GM06990 (cell line): Measurements from ENCODE around the gene RGS17.

Source experiments
- DNase-seq: peaks from one replicate; pipeline ENCODE4 v3.0.0-alpha.2; 2011; ENCODE audit not compliant: insufficient read length; ENCODE audit errors: extremely low read depth
- H3K27me3 ChIP-seq: replicated peaks from 2 replicates; pipeline ENCODE4 v1.6.0; 2011; ENCODE audit warnings: low read length; ENCODE audit not compliant: control insufficient read depth, insufficient read depth
- H3K36me3 ChIP-seq: 2 replicates; pipeline ENCODE4 v1.5.1; 2011; ENCODE audit warnings: low read length; ENCODE audit not compliant: control insufficient read depth, insufficient read depth
- H3K4me3 ChIP-seq: replicated peaks from 2 replicates; pipeline ENCODE4 v1.5.1; 2011; ENCODE audit warnings: low read depth, mild to moderate bottlenecking, control low read depth, low read length
- TF ChIP-seq, protein P1 (sequence below): IDR thresholded peaks from 2 replicates; pipeline ENCODE4 v1.5.1; 2011; ENCODE audit warnings: low read length, control low read depth, mild to moderate bottlenecking, inconsistent platforms; ENCODE audit not compliant: insufficient read depth, poor library complexity, severe bottlenecking

Gene RGS17

DNA sequence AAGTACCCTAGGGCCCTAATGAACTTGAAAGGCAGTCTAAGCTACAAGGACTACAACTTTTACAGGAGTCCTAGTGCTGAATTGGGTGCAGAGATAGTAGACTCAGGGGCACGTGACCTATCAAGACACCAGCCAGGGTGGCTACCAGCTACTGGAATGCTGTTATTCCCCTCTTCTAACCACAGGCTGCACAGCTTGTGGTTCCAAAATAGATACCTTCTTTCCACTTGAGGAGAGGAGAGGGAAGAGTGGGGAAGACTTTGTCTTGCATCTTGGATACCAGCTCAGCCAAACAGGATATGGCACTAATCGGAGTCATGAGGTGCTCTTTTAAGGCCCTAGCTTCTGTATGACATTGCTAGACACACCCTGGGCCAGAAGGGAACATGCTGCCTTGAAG lies 68.6 kb downstream of the RGS17 start:
- H3K4me3 ChIP-seq = no peak overlapping the region
- DNase-seq = no peak
- H3K36me3 ChIP-seq = no peaks in the 10 kb centered on the region
- TF ChIP-seq, protein P1, sequence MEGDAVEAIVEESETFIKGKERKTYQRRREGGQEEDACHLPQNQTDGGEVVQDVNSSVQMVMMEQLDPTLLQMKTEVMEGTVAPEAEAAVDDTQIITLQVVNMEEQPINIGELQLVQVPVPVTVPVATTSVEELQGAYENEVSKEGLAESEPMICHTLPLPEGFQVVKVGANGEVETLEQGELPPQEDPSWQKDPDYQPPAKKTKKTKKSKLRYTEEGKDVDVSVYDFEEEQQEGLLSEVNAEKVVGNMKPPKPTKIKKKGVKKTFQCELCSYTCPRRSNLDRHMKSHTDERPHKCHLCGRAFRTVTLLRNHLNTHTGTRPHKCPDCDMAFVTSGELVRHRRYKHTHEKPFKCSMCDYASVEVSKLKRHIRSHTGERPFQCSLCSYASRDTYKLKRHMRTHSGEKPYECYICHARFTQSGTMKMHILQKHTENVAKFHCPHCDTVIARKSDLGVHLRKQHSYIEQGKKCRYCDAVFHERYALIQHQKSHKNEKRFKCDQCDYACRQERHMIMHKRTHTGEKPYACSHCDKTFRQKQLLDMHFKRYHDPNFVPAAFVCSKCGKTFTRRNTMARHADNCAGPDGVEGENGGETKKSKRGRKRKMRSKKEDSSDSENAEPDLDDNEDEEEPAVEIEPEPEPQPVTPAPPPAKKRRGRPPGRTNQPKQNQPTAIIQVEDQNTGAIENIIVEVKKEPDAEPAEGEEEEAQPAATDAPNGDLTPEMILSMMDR = no peak
- H3K27me3 ChIP-seq = no peaks in the 10 kb centered on the region

DNA sequence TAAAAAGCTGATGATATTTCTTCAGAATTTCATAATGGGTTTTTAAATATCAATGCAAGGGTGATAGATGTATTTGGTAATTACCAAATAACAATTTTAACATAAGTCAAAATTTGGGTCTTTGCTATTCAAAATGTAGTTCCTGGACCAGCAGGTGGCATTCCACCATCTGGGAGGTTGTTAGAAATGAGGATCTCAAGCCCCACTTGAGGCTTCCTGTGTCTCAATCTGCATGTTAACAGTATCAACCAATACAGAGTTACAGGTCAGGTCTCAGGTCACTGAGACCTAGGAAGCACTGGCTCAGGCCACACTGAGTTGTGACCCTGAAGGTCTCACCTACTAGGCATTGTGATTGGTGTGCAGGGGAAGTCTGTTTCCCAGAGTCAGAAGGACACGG lies 71.3 kb downstream of the RGS17 start:
- DNase-seq = no peak
- no peaks in the 10 kb centered on the region for H3K27me3 ChIP-seq
- TF ChIP-seq, protein P1 = peak; percentile 14
- H3K36me3 ChIP-seq = no peaks in the 10 kb centered on the region
- no peak overlapping the region for H3K4me3 ChIP-seq

DNA sequence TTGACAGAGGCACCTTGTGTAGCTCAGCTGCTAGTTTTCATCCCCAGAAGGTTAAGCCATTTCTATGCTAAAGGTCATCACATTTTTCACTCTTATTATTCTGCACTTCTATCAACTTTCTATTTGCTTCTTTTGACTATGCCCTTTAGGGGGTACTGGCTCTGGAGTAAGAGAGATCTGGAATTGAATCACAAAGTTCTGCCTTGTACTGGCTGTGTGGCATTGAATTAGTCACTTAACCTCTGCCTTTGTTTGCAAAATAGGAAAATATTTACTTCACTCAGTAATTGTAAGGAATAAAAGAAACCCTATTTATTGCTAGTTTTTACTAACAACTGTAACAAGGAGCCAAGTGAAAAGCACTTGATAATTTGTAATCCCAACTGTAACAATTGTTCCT lies 71.8 kb downstream of the RGS17 start:
- no peaks in the 10 kb centered on the region for H3K36me3 ChIP-seq
- DNase-seq = no peak
- H3K27me3 ChIP-seq = no peaks in the 10 kb centered on the region
- TF ChIP-seq, protein P1 = no peak
- H3K4me3 ChIP-seq = no peak overlapping the region

DNA sequence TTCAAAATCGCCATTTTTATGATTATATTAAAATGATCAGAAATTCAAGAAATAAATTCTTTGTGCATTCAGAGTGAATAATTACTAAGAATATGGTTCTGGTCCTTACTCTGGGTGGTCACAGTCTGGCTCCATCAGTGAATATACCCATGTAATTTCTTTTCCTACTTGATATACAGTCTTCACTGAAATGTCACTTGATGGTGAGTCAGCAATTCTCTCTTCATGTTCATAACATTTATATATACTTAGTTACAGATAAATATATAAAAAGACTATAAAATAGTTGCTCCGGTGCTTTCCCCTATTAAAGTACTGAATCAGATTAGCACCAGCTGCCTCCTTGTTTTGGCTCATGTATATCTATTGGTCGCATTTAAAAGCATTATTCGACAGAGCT lies 72.2 kb downstream of the RGS17 start:
- Histone ChIP-seq H3K36me3 (no peaks in the 10 kb centered on the region), H3K27me3 (no peaks in the 10 kb centered on the region), H3K4me3 (no peak overlapping the region)
- no peak for DNase-seq
- TF ChIP-seq, protein P1 = no peak

DNA sequence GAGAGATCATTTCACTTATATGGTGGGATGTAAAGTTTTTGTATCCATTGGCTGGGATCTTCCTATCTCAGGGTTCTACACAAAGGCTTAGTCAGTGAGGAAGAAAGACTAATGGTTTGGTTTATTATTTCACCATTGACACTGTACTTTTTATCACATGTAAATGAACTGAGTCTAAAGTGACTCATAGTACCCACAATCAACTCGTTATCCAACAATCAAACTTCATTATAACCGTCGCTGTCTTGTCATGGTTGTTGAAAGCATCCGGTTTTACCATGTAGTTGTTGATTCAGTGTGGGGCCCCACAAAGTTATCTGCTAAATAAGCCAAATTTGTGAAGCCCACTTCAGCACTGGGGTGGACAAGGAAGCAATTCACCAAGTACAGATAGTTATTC lies 72.8 kb downstream of the RGS17 start:
- TF ChIP-seq, protein P1 = no peak
- DNase-seq = no peak
- H3K27me3 ChIP-seq = no peaks in the 10 kb centered on the region
- H3K4me3 ChIP-seq = no peak overlapping the region
- no peaks in the 10 kb centered on the region for H3K36me3 ChIP-seq

DNA sequence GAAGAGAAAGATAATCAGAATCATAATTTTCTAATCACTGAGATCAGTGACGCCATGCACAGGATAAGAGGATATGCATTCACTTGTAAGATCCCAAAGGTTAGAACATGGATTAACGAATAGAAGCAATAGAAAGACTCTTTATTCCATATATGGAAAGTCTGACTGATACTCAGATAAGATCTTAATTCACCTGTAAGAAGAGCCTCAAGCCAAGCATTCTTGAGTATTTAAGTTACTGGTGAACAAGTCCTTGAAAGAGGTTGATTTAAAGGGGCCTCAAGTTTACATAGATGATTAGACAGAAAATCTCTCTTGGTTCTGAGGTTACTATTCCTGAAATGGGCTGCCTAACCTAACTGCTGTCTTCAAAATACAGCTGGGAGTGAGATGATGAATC lies 74.8 kb downstream of the RGS17 start:
- Histone ChIP-seq H3K36me3 (no peaks in the 10 kb centered on the region), H3K4me3 (no peak overlapping the region), H3K27me3 (no peaks in the 10 kb centered on the region)
- TF ChIP-seq, protein P1 = no peak
- no peak for DNase-seq
